ENCODE data around the gene ZBTB44. TPM values are rescaled to one million over a fixed set of nuclear protein-coding genes. Genes with fewer than 3 reads are reported as not detected.

The ZBTB44 gene
- total and polyA plus RNA-seq, 8 donors: 34.1 to 53.7 (median 42.7) TPM

- peaks cover 0 to 4% of the 10 kb centered on the region in 2 donors for H3K4me1 ChIP-seq
- TF ChIP-seq CTCF (IDR thresholded peaks at IDR 0.05): no peak
- DNase-seq: peak in 1 of 4 donors; percentile 77
- no peak overlapping the region for H3K27ac ChIP-seq
- H3K9me3 ChIP-seq: no peaks in the 10 kb centered on the region
- peaks cover 0 to 17% of the 10 kb centered on the region in 2 donors for H3K36me3 ChIP-seq
- no peak for ATAC-seq
- H3K27me3 ChIP-seq: no peaks in the 10 kb centered on the region
- no peak overlapping the region for H3K4me3 ChIP-seq
- intact Hi-C loops (cut with DNase I): no loop called here
These were observed 124.3 kb downstream of the ZBTB44 start for GRCh38 chr11:130190371-130190881.

DNA sequence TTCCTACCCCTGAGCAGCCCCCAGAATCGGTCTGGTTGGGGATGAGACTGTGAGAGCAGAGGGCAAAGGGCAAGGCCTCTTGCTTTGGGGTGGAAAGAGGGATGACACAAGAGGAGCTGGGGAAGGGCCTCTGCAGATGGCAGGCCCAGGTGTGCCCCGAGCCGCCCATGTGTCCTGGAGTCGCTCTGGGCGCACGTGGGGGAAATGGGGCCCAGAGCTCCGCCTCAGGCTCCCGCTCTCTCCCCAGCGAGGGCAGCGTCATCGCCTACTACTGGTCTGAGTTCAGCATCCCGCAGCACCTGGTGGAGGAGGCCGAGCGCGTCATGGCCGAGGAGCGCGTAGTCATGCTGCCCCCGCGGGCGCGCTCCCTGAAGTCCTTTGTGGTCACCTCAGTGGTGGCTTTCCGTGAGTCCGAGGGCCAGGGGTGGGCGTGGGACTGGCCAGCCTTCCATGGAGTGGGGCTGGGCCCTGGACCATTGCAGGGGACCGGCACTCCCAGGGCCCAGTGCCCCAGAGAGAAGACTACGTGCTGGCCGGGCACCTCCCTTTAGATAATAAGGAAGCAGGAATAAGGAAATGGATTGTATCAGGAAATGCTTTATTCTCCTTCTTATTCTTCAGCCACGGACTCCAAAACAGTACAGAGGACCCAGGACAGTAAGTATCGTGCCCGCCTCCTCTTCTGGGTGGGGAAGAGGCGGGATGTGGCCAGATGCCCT is 125.1 kb downstream of the ZBTB44 start:
- Histone ChIP-seq H3K27me3 (no peaks in the 10 kb centered on the region), H3K36me3 (peaks cover 0 to 9% of the 10 kb centered on the region in 2 donors), H3K9me3 (no peaks in the 10 kb centered on the region), H3K4me3 (no peak overlapping the region), H3K27ac (no peak overlapping the region), H3K4me1 (peaks cover 0 to 4% of the 10 kb centered on the region in 2 donors)
- peak; percentile 8 for ATAC-seq
- TF ChIP-seq CTCF (IDR thresholded peaks at IDR 0.05): no peak
- intact Hi-C loops (cut with DNase I): no loop called here
- peak in 1 of 4 donors; percentile 80 for DNase-seq

- Histone ChIP-seq H3K9me3 (no peaks in the 10 kb centered on the region), H3K4me3 (no peak overlapping the region), H3K27ac (no peak overlapping the region), H3K4me1 (peaks cover 0 to 4% of the 10 kb centered on the region in 2 donors), H3K36me3 (peaks cover 0 to under 1% of the 10 kb centered on the region in 2 donors), H3K27me3 (no peaks in the 10 kb centered on the region)
- TF ChIP-seq CTCF (IDR thresholded peaks at IDR 0.05): no peak
- DNase-seq (no peak), ATAC-seq (no peak)
- intact Hi-C loops (cut with DNase I): no loop called here
These were observed 126.0 kb downstream of the ZBTB44 start for GRCh38 chr11:130188585-130189347.

- no peak overlapping the region for H3K4me3 ChIP-seq
- intact Hi-C loops (cut with DNase I): no loop called here
- DNase-seq (no peak), ATAC-seq (no peak)
- no peak for TF ChIP-seq CTCF (IDR thresholded peaks at IDR 0.05)
- no peak overlapping the region for H3K27ac ChIP-seq
- no peaks in the 10 kb centered on the region for H3K36me3 ChIP-seq
- H3K9me3 ChIP-seq: no peaks in the 10 kb centered on the region
- no peaks in the 10 kb centered on the region for H3K27me3 ChIP-seq
- H3K4me1 ChIP-seq: peaks cover 0 to 4% of the 10 kb centered on the region in 2 donors
These were observed 126.7 kb downstream of the ZBTB44 start for GRCh38 chr11:130188047-130188446.

- TF ChIP-seq CTCF (IDR thresholded peaks at IDR 0.05): no peak
- H3K4me3 ChIP-seq: no peak overlapping the region
- DNase-seq (no peak), ATAC-seq (no peak)
- H3K9me3 ChIP-seq: no peaks in the 10 kb centered on the region
- no peak overlapping the region for H3K27ac ChIP-seq
- no peaks in the 10 kb centered on the region for H3K36me3 ChIP-seq
- intact Hi-C loops (cut with DNase I): no loop called here
- no peaks in the 10 kb centered on the region for H3K27me3 ChIP-seq
- H3K4me1 ChIP-seq: peaks cover 0 to 7% of the 10 kb centered on the region in 2 donors
These were observed 127.6 kb downstream of the ZBTB44 start for GRCh38 chr11:130187096-130187495.

Measured in left lung (tissue), 10 donors.